K562 (cell line): ENCODE results near the gene DDX43. TPM values are rescaled to one million over a fixed set of nuclear protein-coding genes. Genes with fewer than 3 reads are reported as not detected.

Experiments used
- ATAC-seq: fragments of 200-7000 bp; cut with Tn5 transposase; 3 replicates; pipeline ENCODE4 v1.9.1; 2020; ENCODE audit warnings: moderate library complexity
- BruUV-seq: library from RNA; stranded (reverse); fragments of 400-500 nt; replicated peaks from 2 replicates; lab custom pipeline; 2021; lab: Mats Ljungman, UMichigan
- CTCF ChIA-PET: fragments of 300-600 bp; formaldehyde crosslinking; extraction: SDS; loops from one replicate; lab custom pipeline; 2021; ENCODE audit warnings: low intra/inter-chr PET ratio; lab: Yijun Ruan, JAX
- POLR2A ChIA-PET: fragments of 300-600, 350-650 bp; sonication (Branson Sonifier 250); formaldehyde crosslinking; extraction: SDS; loops from one replicate; lab custom pipeline; 2021; ENCODE audit warnings: antibody characterized with exemption, inconsistent platforms; lab: Yijun Ruan, JAX
- DNase-seq, 4 experiments: peaks; one replicate each; pipeline versions ENCODE4 v3.0.0 to v3.0.0-alpha.2; 2011 to 2018; ENCODE audit warnings: low spot score in 3 of 4, mixed read lengths in 3 of 4; ENCODE audit errors: extremely low read depth in 1 of 4
- FAIRE-seq: peaks from 2 replicates; lab custom pipeline; 2011; peaks lifted over from hg19 to GRCh38; lab: Jason Lieb, UNC
- H2AFZ ChIP-seq: 2 replicates; pipeline ENCODE4 v1.6.0; 2011; ENCODE audit warnings: low read depth, low read length, control low read depth, inconsistent platforms
- H3K27ac ChIP-seq: fragments of 200-600 bp; 3 replicates; pipeline ENCODE4 v1.8.0; 2011; ENCODE audit warnings: low read depth, mild to moderate bottlenecking, control low read depth, inconsistent platforms, low read length, moderate library complexity, mixed read lengths; ENCODE audit errors: extremely low read depth
- H3K27me3 ChIP-seq, 2 experiments: fragments of 300-600 bp in 1 of 2; 2 replicates in 1 of 2; 3 replicates in 1 of 2; pipeline versions ENCODE4 v1.6.0 to v1.8.0; 2011; ENCODE audit warnings: inconsistent platforms in 2 of 2, low read length in 2 of 2, mild to moderate bottlenecking in 1 of 2, mixed read lengths in 1 of 2, moderate library complexity in 1 of 2; ENCODE audit not compliant: control insufficient read depth in 2 of 2, insufficient read depth in 2 of 2
- H3K36me3 ChIP-seq: fragments of 300-600 bp; 3 replicates; pipeline ENCODE4 v1.8.0; 2011; ENCODE audit warnings: mild to moderate bottlenecking, low read length, inconsistent platforms; ENCODE audit not compliant: control insufficient read depth, insufficient read depth
- H3K4me1 ChIP-seq, 2 experiments: fragments of 200-600 bp in 1 of 2; replicated peaks in 1 of 2; 2 replicates in 1 of 2; 3 replicates in 1 of 2; pipeline versions ENCODE4 v1.5.1 to v1.8.0; 2011; ENCODE audit warnings: inconsistent platforms in 2 of 2, low read length in 2 of 2, mild to moderate bottlenecking in 1 of 2, mixed read lengths in 1 of 2, moderate library complexity in 1 of 2; ENCODE audit not compliant: control insufficient read depth in 2 of 2, insufficient read depth in 2 of 2
- H3K4me2 ChIP-seq: 2 replicates; pipeline ENCODE4 v1.6.1; 2011; ENCODE audit warnings: low read length, control low read depth, inconsistent platforms, mixed read lengths; ENCODE audit not compliant: insufficient read depth
- H3K4me3 ChIP-seq: fragments of 200-600 bp; sonication (generic), shearing (Covaris generic); 2 replicates; pipeline ENCODE4 v1.5.1; 2016; ENCODE audit warnings: control low read depth, inconsistent platforms
- H3K79me2 ChIP-seq: fragments of 200-600 bp; 3 replicates; pipeline ENCODE4 v1.8.0; 2011; ENCODE audit warnings: low read length, inconsistent platforms; ENCODE audit not compliant: control insufficient read depth, insufficient read depth
- H3K9ac ChIP-seq, 2 experiments: 2 replicates each; pipeline versions ENCODE4 v1.6.0 to v1.6.1; 2011; ENCODE audit warnings: low read depth in 2 of 2, low read length in 2 of 2, control low read depth in 1 of 2, inconsistent platforms in 1 of 2, mild to moderate bottlenecking in 1 of 2, mixed read lengths in 1 of 2; ENCODE audit not compliant: insufficient read depth in 1 of 2
- H3K9me1 ChIP-seq: one replicate; pipeline ENCODE4 v1.6.0; 2011; ENCODE audit warnings: inconsistent platforms, mild to moderate bottlenecking, low read length, moderate library complexity; ENCODE audit not compliant: control insufficient read depth, insufficient read depth
- H3K9me3 ChIP-seq: replicated peaks from 2 replicates; pipeline ENCODE4 v1.5.1; 2011; ENCODE audit warnings: low read depth, low read length, inconsistent platforms; ENCODE audit not compliant: control insufficient read depth, insufficient read depth
- H4K20me1 ChIP-seq: replicated peaks from 2 replicates; pipeline ENCODE4 v1.6.1; 2011; ENCODE audit warnings: low read length, inconsistent platforms, mixed read lengths; ENCODE audit not compliant: control insufficient read depth, insufficient read depth
- PML ChIP-seq: IDR thresholded peaks from 2 replicates; pipeline ENCODE4 v1.6.1; 2012; ENCODE audit warnings: low read length, inconsistent platforms
- RBM14 ChIP-seq: fragments of 200-400 bp; formaldehyde crosslinking; IDR thresholded peaks from 2 replicates; pipeline ENCODE4 v1.6.1; 2018; ENCODE audit warnings: low read depth, mild to moderate bottlenecking, low read length, moderate library complexity, borderline replicate concordance; ENCODE audit not compliant: insufficient read depth
- SAFB ChIP-seq: fragments of 200-400 bp; formaldehyde crosslinking; IDR thresholded peaks from 2 replicates; pipeline ENCODE4 v1.6.1; 2017; ENCODE audit warnings: low read depth, low read length, borderline replicate concordance
- WGBS: fragments of 100-300 bp; shearing (Covaris generic); methylation state at CpG from one replicate; pipeline ENCODE4 v1.1.6; 2016; ENCODE audit warnings: low coverage, mixed read lengths; ENCODE audit not compliant: insufficient coverage; ENCODE audit errors: missing lambda C conversion rate; 5-methylcytosine and 5-hydroxymethylcytosine counted together
- in situ Hi-C: fragments of 300-500 bp; cut with MboI; formaldehyde crosslinking; loops from 4 replicates; pipeline ENCODE4 v1.15.0; 2018; ENCODE audit warnings: inconsistent platforms, mixed read lengths
- intact Hi-C: fragments of 100-400 bp; cut with micrococcal nuclease; formaldehyde crosslinking; loops from 2 replicates; pipeline ENCODE4 v1.14.2; 2022
- polyA plus RNA-seq, 8 experiments: library from polyadenylated mRNA; depleted of rRNA in 4 of 8; stranded (reverse) in 5 of 8; unstranded in 3 of 8; fragments of >200 nt; fragmentation: Nextera tagmentation in 2 of 8; fragmentation: Illumina TruSeq in 1 of 8; extraction: Ambion mirVana in 2 of 8; extraction: Trizol in 1 of 8; gene quantifications; 2 replicates each; pipeline versions ENCODE4 v1.2.1 to v1.2.3, GENCODE V29; 2011 to 2014; ENCODE audit warnings: inconsistent platforms in 1 of 8, missing spikeins in 1 of 8
- total RNA-seq, 7 experiments: library from RNA; depleted of rRNA in 6 of 7; stranded (reverse); fragments of >200 nt in 6 of 7; fragmentation: Illumina TruSeq in 2 of 7; extraction: Trizol in 2 of 7; gene quantifications; 2 replicates each; pipeline versions ENCODE4 v1.2.1 to v1.2.3, GENCODE V29; 2011 to 2021; ENCODE audit warnings: low replicate concordance in 1 of 7
- TF ChIP-seq, protein P1 (sequence below): fragments of 250-450 bp; sonication (Bioruptor Pico); IDR thresholded peaks from 2 replicates; pipeline ENCODE4 v1.8.0; 2022; ENCODE audit warnings: moderate library complexity, mild to moderate bottlenecking, inconsistent platforms
- TF ChIP-seq, protein P2 (sequence below): fragments of 250-450 bp; sonication (Bioruptor Pico); IDR thresholded peaks from 2 replicates; pipeline ENCODE4 v1.5.0; 2021; ENCODE audit warnings: mild to moderate bottlenecking, moderate library complexity
- TF ChIP-seq, protein P3 (sequence below), 2 experiments: fragments of 450-650 bp in 1 of 2; sonication (generic) in 1 of 2; formaldehyde crosslinking in 1 of 2; IDR thresholded peaks in 1 of 2; conservative IDR thresholded peaks in 1 of 2; 2 replicates each; pipeline versions ENCODE4 v1.6.1 to v1.8.1; 2016 to 2023; ENCODE audit warnings: mild to moderate bottlenecking in 2 of 2, moderate library complexity in 2 of 2, inconsistent platforms in 1 of 2, missing genetic modification reagents in 1 of 2
- TF ChIP-seq, protein P4 (sequence below): fragments of 250-450 bp; sonication (Bioruptor Pico); IDR thresholded peaks from 2 replicates; pipeline ENCODE4 v1.4.0; 2020
- TF ChIP-seq, protein P5 (sequence below): sonication (generic); formaldehyde crosslinking; IDR thresholded peaks from 2 replicates; pipeline ENCODE4 v1.8.0; 2022; ENCODE audit warnings: mild to moderate bottlenecking, missing genetic modification reagents, borderline replicate concordance

Gene DDX43
- total and polyA plus RNA-seq, 9 of the 15 experiments (the other 6 are each of a cell fraction or from before 2014, with no cell fraction given): 0.07 to 0.88 (median 0.25) TPM

DNA sequence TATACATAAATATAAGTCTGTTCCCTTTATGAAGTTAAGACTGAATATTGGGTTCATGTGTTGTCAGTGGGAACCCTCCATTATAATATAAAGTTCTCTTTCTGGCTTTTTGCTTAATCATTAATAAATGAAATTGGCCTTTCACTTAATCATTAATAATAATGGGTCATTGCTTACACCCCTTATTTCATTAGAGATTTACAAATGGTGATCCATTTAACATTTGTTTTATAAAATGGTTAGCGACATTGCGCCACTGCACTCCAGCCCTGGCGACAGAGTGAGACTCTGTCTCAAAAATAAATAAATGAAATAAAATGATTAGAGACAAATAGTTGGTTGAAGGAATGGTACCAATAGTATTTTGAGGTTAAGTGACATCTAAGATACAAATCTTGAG is 18.5 kb downstream of the DDX43 start (continued):
- TF ChIP-seq RBM14: no peak
- TF ChIP-seq, protein P1, sequence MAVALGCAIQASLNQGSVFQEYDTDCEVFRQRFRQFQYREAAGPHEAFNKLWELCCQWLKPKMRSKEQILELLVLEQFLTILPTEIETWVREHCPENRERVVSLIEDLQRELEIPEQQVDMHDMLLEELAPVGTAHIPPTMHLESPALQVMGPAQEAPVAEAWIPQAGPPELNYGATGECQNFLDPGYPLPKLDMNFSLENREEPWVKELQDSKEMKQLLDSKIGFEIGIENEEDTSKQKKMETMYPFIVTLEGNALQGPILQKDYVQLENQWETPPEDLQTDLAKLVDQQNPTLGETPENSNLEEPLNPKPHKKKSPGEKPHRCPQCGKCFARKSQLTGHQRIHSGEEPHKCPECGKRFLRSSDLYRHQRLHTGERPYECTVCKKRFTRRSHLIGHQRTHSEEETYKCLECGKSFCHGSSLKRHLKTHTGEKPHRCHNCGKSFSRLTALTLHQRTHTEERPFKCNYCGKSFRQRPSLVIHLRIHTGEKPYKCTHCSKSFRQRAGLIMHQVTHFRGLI (CRISPR knock-in tag): no peak
- TF ChIP-seq, protein P2, sequence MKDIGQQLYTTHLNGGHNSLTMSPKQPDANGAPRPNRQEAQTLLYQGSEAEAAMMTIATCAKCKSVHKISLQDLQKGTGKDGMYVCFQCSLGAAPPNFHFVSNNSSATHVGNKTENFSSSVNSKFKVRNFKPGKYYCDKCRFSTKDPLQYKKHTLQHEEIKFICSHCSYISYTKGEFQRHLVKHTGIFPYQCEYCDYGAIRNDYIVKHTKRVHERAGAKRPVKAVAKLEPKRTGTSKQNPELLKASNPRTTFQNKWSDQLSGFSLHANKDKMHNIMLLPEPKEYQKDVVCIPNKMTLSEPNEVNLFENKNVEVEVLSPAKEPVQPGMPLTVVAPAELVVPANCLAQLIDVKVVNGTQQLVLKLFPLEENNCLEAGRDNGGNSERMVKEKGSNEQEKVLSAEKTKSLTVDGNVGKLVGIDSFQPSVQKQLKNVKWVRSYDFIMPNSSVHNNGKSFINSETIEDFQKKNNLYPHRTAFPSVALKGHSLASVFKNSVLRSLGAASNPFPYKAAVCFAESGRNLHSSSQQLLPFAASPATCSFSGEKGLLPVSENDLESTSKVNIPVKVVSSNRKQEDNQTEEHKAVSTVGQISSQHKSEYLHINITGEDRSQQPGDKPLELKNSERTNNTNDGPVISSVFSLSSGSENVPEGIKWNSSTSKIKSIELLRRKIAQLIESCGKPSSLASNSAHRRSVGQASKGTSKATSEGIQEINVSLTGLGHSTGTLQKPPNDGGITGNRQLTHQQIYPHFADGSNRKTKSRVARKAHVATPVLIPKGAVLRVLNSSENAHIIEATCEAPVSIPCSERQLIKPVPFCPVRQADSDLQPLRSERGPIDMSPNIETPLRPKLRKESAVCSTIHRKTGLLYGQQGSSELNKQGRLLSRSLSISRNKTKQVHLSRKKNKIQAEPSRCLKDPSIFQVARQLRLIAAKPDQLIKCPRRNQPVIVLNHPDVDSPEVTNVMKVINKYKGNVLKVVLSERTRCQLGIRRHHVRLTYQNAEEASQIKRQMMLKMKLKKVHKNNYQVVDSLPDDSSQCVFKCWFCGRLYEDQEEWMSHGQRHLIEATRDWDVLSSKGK (CRISPR knock-in tag): no peak

DNA sequence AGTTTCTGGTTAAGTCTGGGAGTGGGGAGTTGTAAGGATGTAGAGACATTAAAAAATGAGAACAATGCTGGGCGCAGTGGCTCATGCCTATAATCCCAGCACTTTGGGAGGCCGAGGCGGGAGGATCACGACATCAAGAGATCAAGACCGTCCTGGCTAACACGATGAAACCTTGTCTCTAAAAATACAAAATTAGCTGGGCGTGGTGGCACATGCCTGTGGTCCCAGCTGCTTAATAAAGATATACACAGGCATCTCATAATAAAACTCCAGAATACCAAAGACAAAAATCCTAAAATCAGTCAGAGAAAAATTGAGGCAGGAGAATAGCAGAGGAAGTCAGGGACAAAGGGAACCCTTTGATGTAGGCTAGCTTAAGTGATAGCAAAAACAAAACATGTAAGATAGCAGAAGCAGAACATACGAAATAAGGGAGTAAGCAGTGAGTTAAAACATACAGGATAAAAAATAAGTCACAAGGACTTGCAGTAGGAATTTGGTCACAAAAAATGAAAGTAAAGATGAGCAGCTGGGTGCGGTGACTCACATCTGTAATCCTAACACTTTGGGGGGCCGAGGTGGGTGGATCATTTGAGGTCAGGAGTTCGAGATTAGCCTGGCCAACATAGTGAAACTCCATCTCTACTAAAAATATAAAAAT is 23.6 kb downstream of the DDX43 start:
- no peak overlapping the region for H3K4me3 ChIP-seq
- ChIA-PET CTCF (no interaction called here), POLR2A (interaction anchor here (1.2 kb wide), 1 partner anchor 44 kb away, joined by 3 read pairs; no protein-coding TSS in a partner anchor)
- 26% methylated on average over 11 of the region's 11 CpGs for WGBS
- H3K4me1 ChIP-seq: peaks cover 10 to 20% of the 10 kb centered on the region in 2 experiments; a peak in 4 of 5 replicates
- H3K4me2 ChIP-seq: peak overlapping the region; percentile 63
- BruUV-seq: no TSS peak
- H3K9me3 ChIP-seq: no peaks in the 10 kb centered on the region
- H3K27me3 ChIP-seq: no peaks in the 10 kb centered on the region
- in situ Hi-C loops (no loop called here), intact Hi-C loops (no loop called here)
- DNase-seq (peak in 1 of 4 experiments; percentile 41), ATAC-seq (no peak), FAIRE-seq (peak; percentile 49)
- peak overlapping the region; percentile 43; the same call in 1 of the 3 replicates for H3K27ac ChIP-seq
- no peaks in the 10 kb centered on the region for H3K9me1 ChIP-seq
- H4K20me1 ChIP-seq: no peaks in the 10 kb centered on the region
- no peaks in the 10 kb centered on the region for H3K79me2 ChIP-seq
- peak overlapping the region in 1 of 2 experiments; percentile 29; a peak in 1 of 4 replicates for H3K9ac ChIP-seq
- H2AFZ ChIP-seq: peak overlapping the region; percentile 89
- no peaks in the 10 kb centered on the region for H3K36me3 ChIP-seq
- TF ChIP-seq, protein P3, sequence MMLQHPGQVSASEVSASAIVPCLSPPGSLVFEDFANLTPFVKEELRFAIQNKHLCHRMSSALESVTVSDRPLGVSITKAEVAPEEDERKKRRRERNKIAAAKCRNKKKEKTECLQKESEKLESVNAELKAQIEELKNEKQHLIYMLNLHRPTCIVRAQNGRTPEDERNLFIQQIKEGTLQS (IDR thresholded peaks at IDR 0.05): peak; percentile 71
- TF ChIP-seq, protein P3 (CRISPR knock-in tag; conservative IDR thresholded peaks at IDR 0.05): no peak
- TF ChIP-seq, protein P4, sequence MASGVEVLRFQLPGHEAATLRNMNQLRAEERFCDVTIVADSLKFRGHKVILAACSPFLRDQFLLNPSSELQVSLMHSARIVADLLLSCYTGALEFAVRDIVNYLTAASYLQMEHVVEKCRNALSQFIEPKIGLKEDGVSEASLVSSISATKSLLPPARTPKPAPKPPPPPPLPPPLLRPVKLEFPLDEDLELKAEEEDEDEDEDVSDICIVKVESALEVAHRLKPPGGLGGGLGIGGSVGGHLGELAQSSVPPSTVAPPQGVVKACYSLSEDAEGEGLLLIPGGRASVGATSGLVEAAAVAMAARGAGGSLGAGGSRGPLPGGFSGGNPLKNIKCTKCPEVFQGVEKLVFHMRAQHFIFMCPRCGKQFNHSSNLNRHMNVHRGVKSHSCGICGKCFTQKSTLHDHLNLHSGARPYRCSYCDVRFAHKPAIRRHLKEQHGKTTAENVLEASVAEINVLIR (CRISPR knock-in tag): no peak
- TF ChIP-seq SAFB (no peak), PML (no peak)
- TF ChIP-seq, protein P5, sequence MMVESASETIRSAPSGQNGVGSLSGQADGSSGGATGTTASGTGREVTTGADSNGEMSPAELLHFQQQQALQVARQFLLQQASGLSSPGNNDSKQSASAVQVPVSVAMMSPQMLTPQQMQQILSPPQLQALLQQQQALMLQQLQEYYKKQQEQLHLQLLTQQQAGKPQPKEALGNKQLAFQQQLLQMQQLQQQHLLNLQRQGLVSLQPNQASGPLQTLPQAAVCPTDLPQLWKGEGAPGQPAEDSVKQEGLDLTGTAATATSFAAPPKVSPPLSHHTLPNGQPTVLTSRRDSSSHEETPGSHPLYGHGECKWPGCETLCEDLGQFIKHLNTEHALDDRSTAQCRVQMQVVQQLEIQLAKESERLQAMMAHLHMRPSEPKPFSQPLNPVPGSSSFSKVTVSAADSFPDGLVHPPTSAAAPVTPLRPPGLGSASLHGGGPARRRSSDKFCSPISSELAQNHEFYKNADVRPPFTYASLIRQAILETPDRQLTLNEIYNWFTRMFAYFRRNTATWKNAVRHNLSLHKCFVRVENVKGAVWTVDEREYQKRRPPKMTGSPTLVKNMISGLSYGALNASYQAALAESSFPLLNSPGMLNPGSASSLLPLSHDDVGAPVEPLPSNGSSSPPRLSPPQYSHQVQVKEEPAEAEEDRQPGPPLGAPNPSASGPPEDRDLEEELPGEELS (CRISPR knock-in tag): no peak
